HG03175 (cell line): ENCODE results near the gene SLC44A2.

Source experiments
- ATAC-seq: cut with Tn5 transposase; IDR thresholded peaks from one replicate; pipeline ENCODE4 v1.9.1; 2021; ENCODE audit warnings: mild to moderate bottlenecking, moderate library complexity; ENCODE audit not compliant: unreplicated experiment

Gene SLC44A2

DNA sequence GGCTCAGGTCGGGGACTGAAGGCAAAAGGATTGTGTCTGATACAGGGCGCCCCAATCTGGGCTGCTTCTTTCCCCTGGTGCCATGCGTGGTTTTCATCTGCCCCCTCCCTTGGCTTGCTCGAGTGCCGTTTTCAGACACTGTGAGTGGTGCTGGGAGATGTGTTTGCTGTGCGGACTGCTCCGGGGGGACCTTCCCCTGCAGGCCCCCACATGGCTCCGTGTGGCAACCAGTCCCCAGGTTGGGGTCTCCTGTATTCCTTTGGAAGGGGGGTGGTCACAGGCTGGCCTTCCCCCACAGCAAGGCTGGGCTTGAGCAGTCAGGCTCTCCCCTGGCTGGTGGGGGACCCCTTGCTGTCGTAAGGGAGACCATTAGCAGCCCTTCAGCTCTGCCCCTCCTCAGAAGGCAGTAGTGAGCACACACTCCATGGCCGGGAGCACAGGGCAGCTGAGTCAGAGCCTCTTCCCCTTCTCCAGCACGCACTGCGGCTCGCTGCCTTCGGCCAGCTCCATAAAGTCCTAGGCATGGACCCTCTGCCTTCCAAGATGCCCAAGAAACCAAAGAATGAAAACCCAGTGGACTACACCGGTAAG is 55.3 kb downstream of the SLC44A2 start:
- ATAC-seq: no peak

DNA sequence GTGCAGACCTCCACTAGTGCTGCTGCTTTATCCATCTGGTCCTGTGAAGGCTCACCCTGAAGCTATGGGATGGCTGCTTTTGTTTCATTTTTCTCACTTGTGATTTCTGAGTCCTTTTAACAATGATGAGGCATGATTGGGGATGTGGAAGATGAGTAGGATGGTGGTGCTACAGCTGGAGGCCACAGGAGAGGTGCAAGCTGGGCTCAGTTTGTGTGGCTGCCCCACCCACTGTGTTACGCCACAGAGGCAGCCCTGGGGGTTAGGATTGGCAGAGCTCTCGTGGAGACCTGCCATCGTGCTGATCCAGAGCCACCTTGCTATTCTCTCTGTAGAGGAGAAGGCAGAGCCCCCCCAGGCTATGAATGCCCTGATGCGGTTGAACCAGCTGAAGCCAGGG is 56.3 kb downstream of the SLC44A2 start:
- no peak for ATAC-seq

DNA sequence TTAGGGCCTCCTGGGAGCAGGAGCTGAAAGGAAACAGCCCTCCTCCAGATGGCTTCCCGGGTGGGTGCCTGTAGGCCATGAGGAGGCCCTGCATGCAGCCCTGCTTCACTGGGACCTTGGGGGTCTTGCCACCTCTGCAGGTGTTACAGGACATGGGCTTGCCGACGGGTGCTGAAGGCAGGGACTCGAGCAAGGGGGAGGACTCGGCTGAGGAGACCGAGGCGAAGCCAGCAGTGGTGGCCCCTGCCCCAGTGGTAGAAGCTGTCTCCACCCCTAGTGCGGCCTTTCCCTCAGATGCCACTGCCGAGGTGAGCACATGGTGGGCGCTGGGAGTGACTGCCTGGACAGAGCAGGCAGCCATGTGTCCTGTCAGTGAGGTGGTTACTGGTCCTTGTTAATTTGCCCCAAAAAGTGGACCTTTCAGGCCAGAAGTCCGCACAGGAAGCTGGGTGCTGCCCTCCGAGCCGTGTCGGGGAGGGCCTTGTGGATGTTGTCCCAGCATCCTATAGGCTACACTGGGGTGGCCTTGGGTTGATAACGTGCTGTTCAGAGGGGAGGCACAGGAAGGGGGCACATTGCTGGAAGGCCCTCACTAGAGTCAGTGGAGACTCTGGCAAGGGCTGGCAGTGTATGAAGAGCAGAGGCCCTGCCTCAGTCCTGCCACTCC is 57.2 kb downstream of the SLC44A2 start:
- ATAC-seq: no peak

DNA sequence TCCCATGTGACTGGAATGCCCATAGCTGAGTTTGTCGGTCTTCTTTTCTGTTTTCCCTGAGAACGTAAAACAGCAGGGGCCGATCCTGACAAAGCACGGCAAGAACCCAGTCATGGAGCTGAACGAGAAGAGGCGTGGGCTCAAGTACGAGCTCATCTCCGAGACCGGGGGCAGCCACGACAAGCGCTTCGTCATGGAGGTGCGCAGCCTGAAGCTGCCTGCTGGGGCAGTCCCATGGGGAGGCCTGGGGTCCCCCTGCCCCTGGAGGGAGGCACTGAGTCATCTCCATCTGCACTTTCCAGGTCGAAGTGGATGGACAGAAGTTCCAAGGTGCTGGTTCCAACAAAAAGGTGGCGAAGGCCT is 57.7 kb downstream of the SLC44A2 start:
- ATAC-seq: no peak

DNA sequence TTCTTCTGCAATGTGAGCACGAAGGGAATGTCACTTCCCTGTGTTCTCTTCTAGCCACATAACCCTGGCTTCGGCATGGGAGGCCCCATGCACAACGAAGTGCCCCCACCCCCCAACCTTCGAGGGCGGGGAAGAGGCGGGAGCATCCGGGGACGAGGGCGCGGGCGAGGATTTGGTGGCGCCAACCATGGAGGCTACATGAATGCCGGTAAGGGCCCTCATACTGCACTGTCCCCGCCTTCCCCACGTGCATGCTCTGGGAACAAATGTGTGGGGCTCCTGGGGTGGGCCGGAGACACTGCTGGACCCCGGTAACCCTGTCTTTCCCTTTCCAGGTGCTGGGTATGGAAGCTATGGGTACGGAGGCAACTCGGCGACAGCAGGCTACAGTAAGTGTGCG is 58.2 kb downstream of the SLC44A2 start:
- ATAC-seq: no peak

DNA sequence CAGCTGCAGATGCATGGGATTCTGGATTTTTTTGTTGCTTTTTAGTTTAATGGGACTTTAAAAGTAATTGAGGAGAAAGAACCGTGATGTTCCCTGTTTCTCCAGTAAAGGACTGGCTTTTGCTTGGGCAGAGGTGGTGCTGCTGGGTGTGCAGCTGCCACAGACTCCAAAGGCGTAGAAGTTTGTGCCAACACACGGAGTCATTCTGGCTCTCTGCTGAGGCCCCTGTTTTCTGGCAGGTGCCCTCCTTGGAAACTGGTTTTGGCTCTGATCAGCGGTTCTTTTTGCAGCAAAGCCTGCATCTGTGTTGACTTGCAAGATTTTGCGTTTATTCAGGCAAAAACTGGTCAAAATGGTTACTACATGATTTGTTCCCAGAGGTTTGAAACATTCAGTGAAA is 59.9 kb downstream of the SLC44A2 start:
- no peak for ATAC-seq

DNA sequence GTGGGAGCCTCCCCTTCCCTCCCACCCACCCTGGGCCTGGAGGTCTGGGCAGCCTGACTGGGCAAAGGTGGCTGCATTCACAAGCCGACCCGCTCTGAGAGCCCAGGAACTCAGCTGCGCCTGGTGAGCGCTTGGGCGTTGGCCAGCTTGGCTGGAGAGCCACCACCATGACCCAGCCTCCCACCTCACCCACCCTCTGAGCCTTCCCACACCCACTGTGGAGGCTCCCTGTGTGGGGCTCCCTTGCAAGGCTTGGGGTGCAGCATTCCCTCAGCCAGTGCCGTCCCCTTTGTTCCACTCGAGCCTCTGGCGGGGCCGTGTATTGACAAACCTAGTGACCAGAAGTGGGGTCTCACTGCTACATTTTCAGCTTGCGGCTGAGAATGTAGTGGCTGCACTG is 60.8 kb downstream of the SLC44A2 start:
- ATAC-seq: no peak

DNA sequence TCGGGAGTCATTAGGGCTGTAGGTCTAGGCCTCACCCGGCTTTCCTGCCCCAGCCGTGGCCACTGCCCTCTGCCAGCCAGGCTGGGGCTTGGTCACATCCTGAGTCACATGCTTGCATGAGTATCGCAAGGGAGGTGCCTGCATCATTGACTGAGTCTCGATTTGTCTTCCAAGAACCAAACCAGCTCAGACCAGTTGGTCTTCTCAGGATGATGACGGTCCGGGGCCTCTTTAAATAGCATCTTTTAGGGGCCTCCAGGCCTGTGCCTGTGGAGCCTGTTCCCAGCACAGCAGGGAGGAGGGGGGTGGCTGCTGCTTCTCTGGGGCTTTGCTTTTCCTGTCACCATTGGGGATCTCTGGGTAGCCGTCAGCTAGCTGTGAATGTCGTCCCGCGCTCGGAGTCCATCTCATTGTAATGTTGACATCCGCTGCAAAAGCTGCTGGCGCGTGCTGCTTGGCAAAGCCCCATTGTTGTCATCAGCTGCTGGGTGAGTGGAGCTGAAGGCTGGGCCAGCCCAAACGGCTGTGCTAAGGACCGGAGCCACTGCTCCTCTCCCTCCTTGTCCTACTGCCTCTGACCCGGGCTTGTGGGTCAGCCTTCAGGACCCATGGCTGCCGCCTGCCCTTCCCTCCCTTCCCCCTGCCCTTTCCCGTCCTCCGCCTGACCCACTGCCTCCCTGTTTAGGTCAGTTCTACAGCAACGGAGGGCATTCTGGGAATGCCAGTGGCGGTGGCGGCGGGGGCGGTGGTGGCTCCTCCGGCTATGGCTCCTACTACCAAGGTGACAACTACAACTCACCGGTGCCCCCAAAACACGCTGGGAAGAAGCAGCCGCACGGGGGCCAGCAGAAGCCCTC is 61.5 kb downstream of the SLC44A2 start:
- ATAC-seq: no peak

DNA sequence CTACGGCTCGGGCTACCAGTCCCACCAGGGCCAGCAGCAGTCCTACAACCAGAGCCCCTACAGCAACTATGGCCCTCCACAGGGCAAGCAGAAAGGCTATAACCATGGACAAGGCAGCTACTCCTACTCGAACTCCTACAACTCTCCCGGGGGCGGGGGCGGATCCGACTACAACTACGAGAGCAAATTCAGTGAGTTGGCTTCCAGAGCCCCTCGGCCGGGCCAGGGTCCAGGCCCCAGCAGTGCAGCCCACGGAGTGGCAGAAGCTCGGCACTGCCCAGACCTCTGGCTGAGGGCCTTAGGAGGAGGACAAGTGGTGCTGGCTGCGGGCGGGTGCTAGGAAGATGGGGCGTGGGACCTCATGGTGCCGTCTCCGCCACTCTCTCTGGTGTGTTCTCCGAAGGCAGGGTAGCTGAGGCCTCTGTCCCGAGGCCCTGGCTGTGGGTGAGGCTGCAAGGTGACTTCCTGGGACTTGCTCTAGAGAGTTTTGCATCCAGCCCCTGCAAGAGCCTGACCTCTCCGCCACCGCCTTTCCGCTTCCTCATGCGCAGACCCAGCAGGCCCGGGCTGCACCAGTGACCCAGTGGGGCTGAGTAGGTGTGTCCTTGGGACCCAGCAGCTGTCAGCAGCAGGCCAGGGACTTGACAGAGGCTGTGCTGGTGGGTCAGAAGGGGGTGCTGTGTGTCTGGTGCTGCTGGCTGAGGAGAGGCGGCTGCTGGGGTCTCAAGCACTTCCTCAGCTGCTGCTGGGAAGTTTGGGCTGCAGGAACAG is 62.4 kb downstream of the SLC44A2 start:
- no peak for ATAC-seq

DNA sequence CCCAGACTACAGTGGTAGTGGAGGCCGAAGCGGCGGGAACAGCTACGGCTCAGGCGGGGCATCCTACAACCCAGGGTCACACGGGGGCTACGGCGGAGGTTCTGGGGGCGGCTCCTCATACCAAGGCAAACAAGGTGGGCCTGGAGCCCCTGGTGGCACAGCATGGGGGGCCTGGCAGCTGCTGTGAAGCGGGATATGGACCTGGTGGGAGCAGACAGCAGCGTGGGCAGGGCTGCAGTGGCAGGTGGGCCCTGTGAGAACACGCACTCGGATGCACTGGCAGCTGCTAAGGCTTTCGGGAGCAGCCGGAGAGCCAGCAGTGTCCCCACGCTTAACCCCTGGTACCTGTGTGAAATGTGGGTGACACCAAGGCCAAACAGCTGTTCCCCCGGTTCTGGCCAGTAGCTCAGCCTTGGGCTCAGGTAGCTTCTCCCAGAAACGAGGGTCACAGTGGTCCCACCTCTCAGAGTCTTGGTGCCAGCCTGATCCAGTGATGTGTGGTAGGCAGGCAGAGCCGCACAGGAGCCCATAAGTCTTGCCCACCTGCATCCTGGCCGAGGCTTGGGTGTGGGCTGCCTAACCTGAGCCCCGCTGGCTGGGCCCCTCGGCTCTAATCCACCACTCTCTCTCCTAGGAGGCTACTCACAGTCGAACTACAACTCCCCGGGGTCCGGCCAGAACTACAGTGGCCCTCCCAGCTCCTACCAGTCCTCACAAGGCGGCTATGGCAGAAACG is 63.4 kb downstream of the SLC44A2 start:
- ATAC-seq: no peak

DNA sequence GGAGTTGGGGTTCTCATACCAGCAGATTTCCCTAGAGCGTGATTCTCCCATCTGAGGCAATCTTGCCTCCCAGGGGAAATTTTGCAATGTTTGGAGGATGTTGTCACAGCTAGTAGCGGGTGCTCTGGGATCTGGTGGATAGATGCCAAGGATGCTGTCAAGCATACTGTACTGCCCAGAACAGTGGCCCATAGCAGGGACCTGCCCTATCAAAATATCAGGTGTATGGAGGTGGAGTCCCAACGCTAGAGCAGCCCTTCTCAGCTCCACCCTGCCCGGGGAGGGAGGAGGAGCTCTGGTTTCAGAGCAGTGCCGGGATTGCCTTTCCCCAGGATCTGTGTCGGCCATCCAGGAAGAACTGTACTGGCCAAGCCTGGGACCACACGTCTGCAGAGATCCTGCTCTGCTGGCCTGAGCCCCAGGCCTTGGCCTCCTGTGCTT is 65.0 kb downstream of the SLC44A2 start:
- no peak for ATAC-seq

DNA sequence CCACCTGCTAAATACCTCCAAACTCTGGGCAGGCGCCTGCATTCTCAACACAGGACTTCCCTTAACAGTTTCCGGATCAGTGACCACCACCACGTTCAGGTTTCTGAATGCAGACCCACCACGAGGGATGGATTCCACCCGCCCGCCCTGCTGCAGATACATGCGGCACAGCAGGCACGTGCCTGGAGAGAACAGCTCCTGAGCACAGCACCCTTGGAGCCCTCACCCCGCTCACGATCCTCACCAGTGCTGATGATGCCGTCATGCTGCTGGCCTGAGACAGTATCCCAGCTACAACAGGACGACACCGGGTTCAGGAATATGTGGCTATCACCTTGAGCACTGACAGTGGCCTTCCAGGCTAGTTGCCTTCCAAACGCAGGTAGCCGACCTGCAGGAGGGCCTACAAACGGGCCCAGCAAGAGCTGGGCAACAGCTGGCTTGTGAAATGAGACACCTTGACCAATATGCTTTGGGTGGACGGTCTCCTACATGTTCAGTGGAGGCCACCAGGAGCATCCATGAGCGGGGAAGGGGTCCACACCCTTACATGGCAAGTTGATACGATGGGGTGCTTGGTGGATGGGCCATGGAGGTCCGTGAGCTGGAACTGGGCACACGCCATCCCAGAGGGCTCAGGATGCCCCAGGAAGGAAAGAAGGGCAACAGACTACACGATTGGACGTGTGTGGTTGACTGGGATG is 66.0 kb downstream of the SLC44A2 start:
- ATAC-seq: no peak

DNA sequence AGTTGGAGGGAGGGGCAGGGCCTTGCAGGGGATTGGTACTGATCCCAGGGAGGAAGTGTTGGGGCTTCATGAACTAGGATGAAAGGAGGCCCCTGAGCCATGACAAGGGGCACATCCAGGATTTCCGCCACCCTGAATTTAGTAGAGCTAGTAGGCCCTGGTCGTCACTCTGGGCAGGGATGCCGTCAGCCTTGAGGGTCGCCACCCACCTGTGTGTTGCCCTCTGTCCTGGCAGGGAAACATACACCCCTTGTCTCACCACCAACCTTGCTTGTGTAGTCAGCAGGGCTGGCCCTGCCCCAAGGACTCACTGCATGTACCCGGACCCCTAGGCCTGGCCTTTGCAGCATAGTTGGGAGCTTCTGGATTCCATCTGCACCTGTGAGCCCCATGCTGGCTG is 66.5 kb downstream of the SLC44A2 start:
- ATAC-seq: no peak

DNA sequence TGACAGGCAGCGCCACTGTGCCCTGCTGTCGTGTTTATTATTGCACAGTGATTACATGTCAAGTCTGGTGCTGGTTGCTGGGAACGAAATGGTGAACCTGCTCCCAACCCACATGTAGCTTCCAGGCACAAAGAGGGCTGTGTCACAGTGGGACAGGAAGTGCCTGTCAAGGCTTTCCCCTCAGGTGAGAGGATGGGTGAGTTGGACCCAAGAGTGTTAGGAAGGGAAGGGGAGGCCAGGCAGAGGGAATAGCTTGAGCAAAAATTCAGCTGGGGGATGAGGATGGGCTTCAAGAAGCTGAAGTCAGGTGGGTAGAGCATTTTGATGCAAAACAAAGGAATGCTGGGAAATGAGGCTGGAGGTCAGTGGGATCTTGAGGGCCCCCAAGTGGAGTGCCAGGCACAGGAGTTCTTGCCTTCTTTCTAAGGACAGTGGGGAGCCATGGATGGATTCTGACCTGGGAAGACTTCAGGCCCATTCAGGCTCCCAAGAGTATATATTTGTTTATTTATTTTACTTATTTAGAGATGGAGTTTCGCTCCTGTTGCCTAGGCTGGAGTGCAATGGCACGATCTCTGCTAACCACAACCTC is 67.4 kb downstream of the SLC44A2 start:
- ATAC-seq: no peak
